Right lung (tissue), 10 donors: ENCODE measurements around the gene PKIG. TPM values are rescaled to one million over a fixed set of nuclear protein-coding genes. Genes with fewer than 3 reads are reported as not detected.
"Not testable (repeated sequence)": the region's sequence is repeated elsewhere in the genome, so short reads cannot be mapped to it uniquely, and the experiment has no call there.

ENCODE experiments used
- DNase-seq, 2 donors: peaks; one replicate each; pipeline ENCODE4 v3.0.0-alpha.2; 2013
- long read RNA-seq, 8 donors: transcript quantifications; one replicate each; lab custom pipeline, GENCODE V29; 2026
- polyA plus RNA-seq, 5 donors: library from polyadenylated mRNA; unstranded; fragments of 120-200 nt; gene quantifications; one replicate each; pipeline versions ENCODE4 v1.2.1 to v1.2.3, GENCODE V29; 2013; ENCODE audit warnings: inconsistent platforms in 1 of 5, low replicate concordance in 1 of 5; ENCODE audit not compliant: insufficient read length in 5 of 5, insufficient read depth in 1 of 5

PKIG gene
- 10 to 100 TPM; 49.1 to 68.5 (median 62.4) TPM for polyA plus RNA-seq
- long read RNA-seq, donor 1, transcript PKIG-202 (4 exons, 1,180 nt): minor isoform, 16 of 67 reads
- long read RNA-seq, donor 1, transcript PKIG-207 (4 exons, 1,191 nt): major isoform, 24 of 67 reads
- long read RNA-seq, donor 1, transcript PKIG-206 (5 exons, 1,338 nt): minor isoform, 5 of 67 reads
- long read RNA-seq, donor 1, partial matches to known transcripts: 19 of 67 reads
- long read RNA-seq, donor 1, other reads (novel, unspliced or antisense): 0 of 67 reads
- long read RNA-seq, donor 2, transcript PKIG-207 (4 exons, 1,191 nt): minor isoform, 11 of 36 reads
- long read RNA-seq, donor 2, transcript PKIG-202 (4 exons, 1,180 nt): major isoform, 14 of 36 reads
- long read RNA-seq, donor 2, partial matches to known transcripts: 10 of 36 reads
- long read RNA-seq, donor 2, other reads (novel, unspliced or antisense): 0 of 36 reads
- long read RNA-seq, donor 3, transcript PKIG-202 (4 exons, 1,180 nt): minor isoform, 13 of 36 reads
- long read RNA-seq, donor 3, transcript PKIG-207 (4 exons, 1,191 nt): major isoform, 20 of 36 reads
- long read RNA-seq, donor 3, partial matches to known transcripts: 0 of 36 reads
- long read RNA-seq, donor 3, other reads (novel, unspliced or antisense): 0 of 36 reads
- long read RNA-seq, donor 4, transcript PKIG-202 (4 exons, 1,180 nt): major isoform, 16 of 28 reads
- long read RNA-seq, donor 4, transcript PKIG-207 (4 exons, 1,191 nt): minor isoform, 12 of 28 reads
- long read RNA-seq, donor 4, partial matches to known transcripts: 0 of 28 reads
- long read RNA-seq, donor 4, other reads (novel, unspliced or antisense): 0 of 28 reads
- long read RNA-seq, donor 5, transcript PKIG-207 (4 exons, 1,191 nt): major isoform, 31 of 80 reads
- long read RNA-seq, donor 5, transcript PKIG-202 (4 exons, 1,180 nt): minor isoform, 28 of 80 reads
- long read RNA-seq, donor 5, partial matches to known transcripts: 17 of 80 reads
- long read RNA-seq, donor 5, other reads (novel, unspliced or antisense): 0 of 80 reads
- long read RNA-seq, donor 6, transcript PKIG-202 (4 exons, 1,180 nt): minor isoform, 10 of 45 reads
- long read RNA-seq, donor 6, transcript PKIG-207 (4 exons, 1,191 nt): major isoform, 18 of 45 reads
- long read RNA-seq, donor 6, partial matches to known transcripts: 10 of 45 reads
- long read RNA-seq, donor 6, other reads (novel, unspliced or antisense): 0 of 45 reads
- long read RNA-seq, donor 7, transcript PKIG-202 (4 exons, 1,180 nt): minor isoform, 9 of 46 reads
- long read RNA-seq, donor 7, transcript PKIG-207 (4 exons, 1,191 nt): major isoform, 36 of 46 reads
- long read RNA-seq, donor 7, partial matches to known transcripts: 0 of 46 reads
- long read RNA-seq, donor 7, other reads (novel, unspliced or antisense): 0 of 46 reads
- long read RNA-seq, donor 8, partial matches to known transcripts: 0 of 9 reads
- long read RNA-seq, donor 8, other reads (novel, unspliced or antisense): 0 of 9 reads

- peak in 1 of 2 donors; percentile 70 for DNase-seq
Measured at GRCh38 chr20:44582311-44583025, at the start of gene PKIG. TSS of gene PKIG (plus strand) at chr20:44582579. CDS start at chr20:44614557, 31,978 bp downstream.

GRCh38 chr20:44532981-44533331 lies 49.4 kb upstream of the PKIG start:
- no peak for DNase-seq

GRCh38 chr20:44533928-44534327 lies 48.5 kb upstream of the PKIG start:
- no peak for DNase-seq

- no peak for DNase-seq
Measured at GRCh38 chr20:44536175-44536574, 46.2 kb upstream of the PKIG start.

GRCh38 chr20:44537993-44538392 lies 44.4 kb upstream of the PKIG start:
- no peak for DNase-seq

- no peak for DNase-seq
Measured at GRCh38 chr20:44540834-44541233, 41.5 kb upstream of the PKIG start.

- DNase-seq: no peak
Measured at GRCh38 chr20:44541992-44542391, 40.4 kb upstream of the PKIG start.

GRCh38 chr20:44542890-44543289 lies 39.5 kb upstream of the PKIG start:
- DNase-seq: no peak

- no peak for DNase-seq
Measured at GRCh38 chr20:44543358-44543757, 39.0 kb upstream of the PKIG start.

- no peak for DNase-seq
Measured at GRCh38 chr20:44544263-44544662, 38.1 kb upstream of the PKIG start.

GRCh38 chr20:44547419-44547818 lies 35.0 kb upstream of the PKIG start:
- no peak for DNase-seq

- DNase-seq: no peak
Measured at GRCh38 chr20:44549123-44549522, 33.3 kb upstream of the PKIG start.

- DNase-seq: no peak
Measured at GRCh38 chr20:44552050-44552449, 30.3 kb upstream of the PKIG start.

GRCh38 chr20:44552568-44552949 lies 29.8 kb upstream of the PKIG start:
- no peak for DNase-seq

- no peak for DNase-seq
Measured at GRCh38 chr20:44552950-44553908, 29.1 kb upstream of the PKIG start.

- DNase-seq: no peak
Measured at GRCh38 chr20:44559302-44559701, 23.1 kb upstream of the PKIG start.

GRCh38 chr20:44560229-44560628 lies 22.1 kb upstream of the PKIG start:
- DNase-seq: no peak

- DNase-seq: not testable (repeated sequence)
Measured at GRCh38 chr20:44560818-44561217, 21.6 kb upstream of the PKIG start.

GRCh38 chr20:44561876-44562275 lies 20.5 kb upstream of the PKIG start:
- DNase-seq: no peak

- no peak for DNase-seq
Measured at GRCh38 chr20:44566018-44566417, 16.4 kb upstream of the PKIG start.
